ENCODE data around the gene ULBP2. TPM values are rescaled to one million over a fixed set of nuclear protein-coding genes. Genes with fewer than 3 reads are reported as not detected.

The ULBP2 gene
- total RNA-seq, 1 experiment from 2014 or later = not detected

DNA sequence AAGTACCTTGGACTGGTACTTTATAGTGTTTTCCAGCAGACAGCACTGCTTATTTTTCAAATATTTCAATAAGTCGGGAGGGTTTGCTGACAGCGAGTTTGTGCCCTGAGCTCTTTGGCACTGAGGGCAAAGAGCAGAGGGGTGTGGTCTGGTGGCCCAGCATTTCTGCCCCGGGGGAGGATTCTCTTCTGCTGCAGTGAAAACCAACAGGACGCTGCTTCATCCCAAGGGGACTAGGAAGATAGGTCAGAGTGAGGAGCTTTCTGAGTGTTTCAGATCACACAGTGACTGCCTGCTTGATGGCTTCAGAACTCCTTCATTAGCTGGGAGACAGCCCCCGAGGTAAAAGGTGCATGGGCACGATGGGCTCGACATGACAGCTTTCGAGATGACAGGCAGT is 8.6 kb downstream of the ULBP2 start:
- no peak overlapping the region for H3T11ph ChIP-seq (ENCODE audit: low read length)
- no peak overlapping the region for H2AFZ ChIP-seq (ENCODE audit: low read length)
- H2BK5ac ChIP-seq (ENCODE audit: insufficient read length, low read length) = no peak overlapping the region
- H3K4me3 Mint-ChIP-seq = no peak overlapping the region
- H3K27ac Mint-ChIP-seq = no peak overlapping the region
- peaks cover 94% of the 10 kb centered on the region for H3K27me3 Mint-ChIP-seq (ENCODE audit: low read depth)
- no CpG with 5 or more reads among the region's 8 CpGs for WGBS (ENCODE audit: extremely low coverage, insufficient read length, low lambda C conversion rate)
- no peaks in the 10 kb centered on the region for H4K20me1 ChIP-seq (ENCODE audit: control insufficient read depth, insufficient read depth, insufficient read length)
- no peak overlapping the region for H2BK15ac ChIP-seq (ENCODE audit: low read depth, low read length)
- no peaks in the 10 kb centered on the region for H3K79me2 ChIP-seq (ENCODE audit: insufficient read depth, low read length)
- H3K9me3 Mint-ChIP-seq = peaks cover 0 to 3% of the 10 kb centered on the region in 2 experiments; a peak in 1 of 5 replicates
- peak overlapping the region; percentile 86 for H3K23ac ChIP-seq (ENCODE audit: insufficient read length, low read depth, low read length)
- no peak overlapping the region for H4K91ac ChIP-seq (ENCODE audit: insufficient read length, low read depth, low read length)
- no peaks in the 10 kb centered on the region for H3K79me1 ChIP-seq (ENCODE audit: insufficient read depth, low read depth, low read length, poor library complexity, severe bottlenecking)
- H2AK5ac ChIP-seq (ENCODE audit: insufficient read length, low read length) = no peak overlapping the region
- no peak overlapping the region for H3K14ac ChIP-seq (ENCODE audit: insufficient read depth, low read length)
- no peak overlapping the region for H2BK20ac ChIP-seq (ENCODE audit: low read depth, low read length, poor library complexity, severe bottlenecking)
- H4K5ac ChIP-seq (ENCODE audit: insufficient read length, low read depth, low read length) = no peak overlapping the region
- no peak overlapping the region for H3K9ac ChIP-seq (ENCODE audit: extremely low read depth, insufficient read length, low read length)
- peaks cover 33% of the 10 kb centered on the region for H3K27me3 ChIP-seq (ENCODE audit: insufficient read depth, low read length)
- peaks cover 0 to 5% of the 10 kb centered on the region in 2 experiments; a peak in 2 of 4 replicates for H3K4me1 Mint-ChIP-seq
- DNase-seq = no peak
- H3K36me3 Mint-ChIP-seq (ENCODE audit: insufficient read depth in 1 of 3, low read depth in 3 of 3) = no peaks in the 10 kb centered on the region
- no peak overlapping the region for H4K8ac ChIP-seq (replicated peaks; ENCODE audit: insufficient read length, low read depth, low read length)
- no peak overlapping the region for H3K4me2 ChIP-seq (ENCODE audit: insufficient read depth, insufficient read length, low read length)
- TF ChIP-seq, protein P1, sequence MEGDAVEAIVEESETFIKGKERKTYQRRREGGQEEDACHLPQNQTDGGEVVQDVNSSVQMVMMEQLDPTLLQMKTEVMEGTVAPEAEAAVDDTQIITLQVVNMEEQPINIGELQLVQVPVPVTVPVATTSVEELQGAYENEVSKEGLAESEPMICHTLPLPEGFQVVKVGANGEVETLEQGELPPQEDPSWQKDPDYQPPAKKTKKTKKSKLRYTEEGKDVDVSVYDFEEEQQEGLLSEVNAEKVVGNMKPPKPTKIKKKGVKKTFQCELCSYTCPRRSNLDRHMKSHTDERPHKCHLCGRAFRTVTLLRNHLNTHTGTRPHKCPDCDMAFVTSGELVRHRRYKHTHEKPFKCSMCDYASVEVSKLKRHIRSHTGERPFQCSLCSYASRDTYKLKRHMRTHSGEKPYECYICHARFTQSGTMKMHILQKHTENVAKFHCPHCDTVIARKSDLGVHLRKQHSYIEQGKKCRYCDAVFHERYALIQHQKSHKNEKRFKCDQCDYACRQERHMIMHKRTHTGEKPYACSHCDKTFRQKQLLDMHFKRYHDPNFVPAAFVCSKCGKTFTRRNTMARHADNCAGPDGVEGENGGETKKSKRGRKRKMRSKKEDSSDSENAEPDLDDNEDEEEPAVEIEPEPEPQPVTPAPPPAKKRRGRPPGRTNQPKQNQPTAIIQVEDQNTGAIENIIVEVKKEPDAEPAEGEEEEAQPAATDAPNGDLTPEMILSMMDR (conservative IDR thresholded peaks at IDR 0.05) = no peak
- H3K4ac ChIP-seq (ENCODE audit: low read depth, low read length) = no peak overlapping the region
- H3K27ac ChIP-seq (ENCODE audit: insufficient read length, low read depth, low read length) = no peak overlapping the region
- H3K56ac ChIP-seq (ENCODE audit: insufficient read length, low read depth, low read length) = no peak overlapping the region
- H3K4me1 ChIP-seq (ENCODE audit: insufficient read depth, low read length) = no peaks in the 10 kb centered on the region
- H2BK120ac ChIP-seq (ENCODE audit: low read depth, low read length, poor library complexity, severe bottlenecking) = no peak overlapping the region
- no peak overlapping the region for H2BK12ac ChIP-seq (ENCODE audit: insufficient read length, low read depth, low read length)
- no peak overlapping the region for H3K18ac ChIP-seq (ENCODE audit: insufficient read length, low read depth, low read length)
- no peaks in the 10 kb centered on the region for H3K23me2 ChIP-seq (ENCODE audit: insufficient read length, low read depth, low read length, poor library complexity, severe bottlenecking)
- H3K9me3 ChIP-seq (ENCODE audit: control insufficient read depth, low read depth, low read length) = no peaks in the 10 kb centered on the region

Data from H9 (cell line).